Measurements from ENCODE around the gene CYBA.

CYBA gene

GRCh38 chr16:88659160-88659559 is 8.3 kb upstream of the CYBA start:
- no peak for DNase-seq

GRCh38 chr16:88658714-88659113 is 7.9 kb upstream of the CYBA start:
- no peak for DNase-seq

GRCh38 chr16:88657371-88657770 is 6.5 kb upstream of the CYBA start:
- no peak for DNase-seq

- no peak for DNase-seq
Observed at GRCh38 chr16:88656291-88656980, 5.6 kb upstream of the CYBA start.

GRCh38 chr16:88655733-88656281 is 5.0 kb upstream of the CYBA start:
- DNase-seq: no peak

- no peak for DNase-seq
Observed at GRCh38 chr16:88655053-88655732, 4.3 kb upstream of the CYBA start.

- no peak for DNase-seq
Observed at GRCh38 chr16:88654363-88655052, 3.7 kb upstream of the CYBA start.

GRCh38 chr16:88653596-88654362 is 2.9 kb upstream of the CYBA start:
- no peak for DNase-seq

- no peak for DNase-seq
Observed at GRCh38 chr16:88653101-88653500, 2.2 kb upstream of the CYBA start.

- no peak for DNase-seq
Observed at GRCh38 chr16:88652762-88653063, 1.9 kb upstream of the CYBA start.

GRCh38 chr16:88651989-88652761 is 1.3 kb upstream of the CYBA start:
- DNase-seq: no peak

GRCh38 chr16:88651276-88651988 is 579 bp upstream of the CYBA start:
- peak; percentile 28 to 72 (median 62) for DNase-seq

- peak in 5 of 6 experiments; percentile 21 to 69 (median 43) for DNase-seq
Observed at GRCh38 chr16:88649924-88650748, 717 bp downstream of the CYBA start.

GRCh38 chr16:88649195-88649923 is 1.5 kb downstream of the CYBA start:
- no peak for DNase-seq

GRCh38 chr16:88647178-88648070 is 3.4 kb downstream of the CYBA start:
- DNase-seq: no peak

- no peak for DNase-seq
Observed at GRCh38 chr16:88646345-88647034, 4.4 kb downstream of the CYBA start.

GRCh38 chr16:88645941-88646340 is 4.9 kb downstream of the CYBA start:
- no peak for DNase-seq

- DNase-seq: no peak
Observed at GRCh38 chr16:88645455-88645854, 5.4 kb downstream of the CYBA start.

- no peak for DNase-seq
Observed at GRCh38 chr16:88643644-88643932, 7.3 kb downstream of the CYBA start.

All from stimulated activated naive CD4-positive, alpha-beta T cell (primary cell).